ENCODE measurements around the gene FXYD5.

The FXYD5 gene

GRCh38 chr19:35146746-35147459 is 7.6 kb upstream of the FXYD5 start:
- no peak for TF ChIP-seq POLR2AphosphoS5 (IDR thresholded peaks at IDR 0.05; ENCODE audit: low read depth, low read length)
- TF ChIP-seq FOXP2 (optimal IDR thresholded peaks at IDR 0.05; ENCODE audit: borderline replicate concordance, extremely low read depth, extremely low read length, insufficient read depth), result no peak
- TF ChIP-seq SIN3A (IDR thresholded peaks at IDR 0.05; ENCODE audit: borderline replicate concordance, insufficient read depth, low read length), result no peak
- no peak for TF ChIP-seq TAF1 (IDR thresholded peaks at IDR 0.05; ENCODE audit: borderline replicate concordance, insufficient read depth, low read length)
- TF ChIP-seq REST (IDR thresholded peaks at IDR 0.05; ENCODE audit: insufficient read depth in 1 of 2, low read depth in 2 of 2, low read length in 2 of 2), result no peak

- TF ChIP-seq POLR2AphosphoS5 (IDR thresholded peaks at IDR 0.05; ENCODE audit: low read depth, low read length) (no peak), SIN3A (IDR thresholded peaks at IDR 0.05; ENCODE audit: borderline replicate concordance, insufficient read depth, low read length) (no peak), FOXP2 (optimal IDR thresholded peaks at IDR 0.05; ENCODE audit: borderline replicate concordance, extremely low read depth, extremely low read length, insufficient read depth) (no peak), REST (IDR thresholded peaks at IDR 0.05; ENCODE audit: insufficient read depth in 1 of 2, low read depth in 2 of 2, low read length in 2 of 2) (no peak), TAF1 (IDR thresholded peaks at IDR 0.05; ENCODE audit: borderline replicate concordance, insufficient read depth, low read length) (no peak)
These were observed 5.1 kb upstream of the FXYD5 start for GRCh38 chr19:35149463-35149862.

GRCh38 chr19:35150445-35150844 is 4.1 kb upstream of the FXYD5 start:
- TF ChIP-seq REST (IDR thresholded peaks at IDR 0.05; ENCODE audit: insufficient read depth in 1 of 2, low read depth in 2 of 2, low read length in 2 of 2) (no peak), FOXP2 (optimal IDR thresholded peaks at IDR 0.05; ENCODE audit: borderline replicate concordance, extremely low read depth, extremely low read length, insufficient read depth) (no peak), POLR2AphosphoS5 (IDR thresholded peaks at IDR 0.05; ENCODE audit: low read depth, low read length) (no peak), TAF1 (IDR thresholded peaks at IDR 0.05; ENCODE audit: borderline replicate concordance, insufficient read depth, low read length) (no peak), SIN3A (IDR thresholded peaks at IDR 0.05; ENCODE audit: borderline replicate concordance, insufficient read depth, low read length) (no peak)

GRCh38 chr19:35151273-35152065 is 3.1 kb upstream of the FXYD5 start:
- TF ChIP-seq REST (IDR thresholded peaks at IDR 0.05; ENCODE audit: insufficient read depth in 1 of 2, low read depth in 2 of 2, low read length in 2 of 2) (no peak), FOXP2 (optimal IDR thresholded peaks at IDR 0.05; ENCODE audit: borderline replicate concordance, extremely low read depth, extremely low read length, insufficient read depth) (no peak), POLR2AphosphoS5 (IDR thresholded peaks at IDR 0.05; ENCODE audit: low read depth, low read length) (no peak), SIN3A (IDR thresholded peaks at IDR 0.05; ENCODE audit: borderline replicate concordance, insufficient read depth, low read length) (no peak), TAF1 (IDR thresholded peaks at IDR 0.05; ENCODE audit: borderline replicate concordance, insufficient read depth, low read length) (no peak)

All from PFSK-1 (cell line).